GM19372 (cell line): ENCODE results near the gene STAG1.
"Not testable (repeated sequence)": the region's sequence is repeated elsewhere in the genome, so short reads cannot be mapped to it uniquely, and the experiment has no call there.

ENCODE experiments used
- ATAC-seq: cut with Tn5 transposase; IDR thresholded peaks from one replicate; pipeline ENCODE4 v1.9.1; 2021; ENCODE audit warnings: mild to moderate bottlenecking, low read depth, moderate library complexity; ENCODE audit not compliant: unreplicated experiment

The STAG1 gene

DNA sequence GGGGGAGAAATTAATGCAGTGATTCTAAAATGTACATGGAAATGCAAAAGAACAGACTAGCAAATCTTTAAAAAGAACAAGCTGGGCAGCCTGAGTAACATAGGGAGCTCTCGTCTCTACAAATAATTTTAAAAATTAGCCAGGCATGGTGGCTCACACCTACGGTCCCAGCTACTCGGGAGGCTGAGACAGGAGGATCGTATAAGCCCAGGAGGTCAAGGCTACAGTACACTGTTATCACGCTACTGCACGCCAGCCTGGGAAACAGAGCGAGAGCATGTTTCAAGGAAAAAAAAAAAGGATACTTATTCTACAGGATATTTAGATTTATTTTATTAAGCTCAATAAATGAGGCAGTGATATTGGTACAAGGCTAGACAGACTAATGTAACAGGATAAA lies 40.9 kb downstream of the STAG1 start:
- ATAC-seq = no peak

DNA sequence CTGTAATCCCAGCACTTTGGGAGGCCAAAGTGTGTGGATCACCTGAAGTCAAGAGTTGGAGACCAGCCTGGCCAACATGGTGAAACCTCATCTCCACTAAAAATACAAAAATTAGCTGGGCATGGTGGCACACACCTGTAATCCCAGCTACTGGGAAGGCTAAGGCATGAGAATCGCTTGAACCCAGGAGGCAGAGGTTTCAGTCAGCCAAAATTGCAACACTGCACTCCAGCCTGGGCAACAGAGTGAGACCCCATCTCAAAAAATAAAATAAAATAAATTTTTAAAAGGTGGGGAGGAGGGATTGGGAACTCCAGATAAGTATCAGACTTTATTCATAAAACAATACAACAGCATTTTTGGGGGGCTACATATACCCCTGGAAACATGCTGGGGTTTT lies 42.4 kb downstream of the STAG1 start:
- ATAC-seq = not testable (repeated sequence)

DNA sequence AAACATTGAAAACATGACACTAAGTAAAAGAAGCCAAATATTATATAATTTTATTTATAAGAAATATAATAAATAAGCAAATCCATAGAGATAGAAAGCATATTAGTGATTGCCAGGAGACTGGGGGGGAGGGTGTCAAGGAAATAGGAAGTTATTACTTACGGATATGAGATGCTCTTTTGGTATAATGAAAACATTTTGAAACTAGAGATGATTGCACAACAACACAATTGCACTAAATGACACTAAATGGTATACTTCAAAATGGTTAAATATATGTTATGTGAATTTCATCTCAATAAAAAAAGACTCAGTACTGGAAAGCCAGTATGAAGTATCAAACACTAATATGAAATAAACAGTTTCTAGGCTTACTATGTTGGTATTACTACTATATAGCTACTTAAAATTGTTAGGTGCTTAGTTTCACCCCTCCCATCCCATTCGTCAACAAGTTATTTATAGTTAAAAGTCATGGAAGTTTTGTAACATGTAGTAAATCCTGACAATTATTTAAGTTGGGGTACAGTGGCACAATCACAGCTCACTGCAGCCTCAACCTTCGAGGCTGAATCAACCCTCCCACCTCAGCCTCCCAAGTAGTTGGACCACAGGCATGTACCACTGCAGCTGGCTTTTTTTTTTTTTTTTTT lies 43.7 kb downstream of the STAG1 start:
- ATAC-seq = no peak

DNA sequence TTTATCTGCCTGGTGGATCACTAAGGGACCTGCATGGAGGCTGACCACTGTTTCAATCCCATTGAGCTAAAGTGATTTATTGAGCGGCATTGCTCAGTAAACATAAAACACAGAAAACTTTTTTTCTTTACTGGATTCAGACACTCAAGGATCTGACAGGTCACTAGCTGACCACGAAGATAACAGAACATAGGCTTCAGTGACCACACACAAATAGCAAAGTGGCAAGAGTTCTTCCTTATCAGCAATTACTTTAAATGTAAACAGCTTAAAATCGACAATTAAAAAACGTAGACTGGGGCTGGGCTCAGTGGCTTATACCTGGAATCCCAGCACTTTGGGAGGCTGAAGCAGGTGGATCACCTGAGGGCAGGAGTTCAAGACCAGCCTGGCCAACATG lies 48.7 kb downstream of the STAG1 start:
- ATAC-seq = no peak

DNA sequence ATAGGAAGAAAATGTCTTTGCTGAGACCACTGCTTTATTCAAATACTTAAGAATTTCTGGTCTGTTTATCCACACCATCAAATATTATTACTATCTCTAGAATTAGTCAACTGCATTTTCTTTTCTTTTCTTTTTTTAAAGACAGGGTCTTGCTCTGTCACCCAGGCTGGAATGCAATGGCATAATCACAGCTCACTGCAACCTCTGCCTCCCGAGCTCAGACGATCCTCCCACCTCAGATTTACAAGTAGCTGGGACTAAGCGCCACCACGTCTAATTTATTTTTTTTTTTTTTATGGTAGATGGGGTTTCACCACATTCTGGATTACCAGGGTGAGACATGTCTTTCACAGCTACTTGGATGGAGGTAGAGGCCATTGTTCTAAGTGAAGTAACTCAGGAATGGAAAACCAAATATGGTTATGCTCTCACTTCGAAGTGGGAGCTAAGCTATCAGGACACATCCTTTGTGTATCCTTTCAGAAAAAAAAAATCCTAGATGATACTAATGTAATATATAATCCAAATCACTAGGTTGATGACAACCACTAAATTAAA lies 52.8 kb downstream of the STAG1 start:
- ATAC-seq = no peak

DNA sequence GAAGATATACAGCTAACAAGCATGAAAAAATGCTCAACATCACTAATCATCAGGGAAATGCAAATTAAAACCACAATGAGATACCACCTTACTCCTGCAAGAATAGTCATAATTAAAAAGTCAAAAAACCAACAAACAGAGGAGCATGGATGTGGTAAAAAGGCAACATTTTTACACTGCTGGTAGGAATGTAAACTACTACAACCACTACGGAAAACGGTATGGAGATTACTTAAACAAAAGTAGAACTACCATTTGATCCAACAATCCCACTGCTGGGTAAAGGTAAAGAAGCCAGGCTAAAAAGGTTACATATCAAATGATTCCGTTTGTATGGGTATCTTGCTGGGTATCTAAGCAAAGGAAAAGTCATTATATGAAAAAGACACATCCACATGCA lies 53.8 kb downstream of the STAG1 start:
- ATAC-seq = no peak

DNA sequence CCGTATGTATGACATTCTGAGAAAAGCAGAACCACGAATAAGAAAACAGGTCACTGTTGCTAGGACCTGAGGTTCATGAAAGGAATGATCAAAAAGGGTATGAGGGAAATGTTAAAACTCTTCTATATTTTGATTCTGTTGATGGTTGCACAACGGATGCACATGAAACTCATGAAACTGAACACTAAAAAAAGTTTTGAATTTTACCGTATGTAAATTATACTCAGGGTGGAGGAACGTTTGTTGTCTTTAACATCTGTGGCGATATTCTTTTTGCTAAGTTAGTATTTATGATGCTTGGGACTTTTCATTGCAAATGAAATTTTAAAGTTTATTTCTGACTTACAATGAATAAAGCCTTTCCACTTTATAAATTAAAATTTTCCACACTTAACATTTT lies 55.4 kb downstream of the STAG1 start:
- no peak for ATAC-seq

DNA sequence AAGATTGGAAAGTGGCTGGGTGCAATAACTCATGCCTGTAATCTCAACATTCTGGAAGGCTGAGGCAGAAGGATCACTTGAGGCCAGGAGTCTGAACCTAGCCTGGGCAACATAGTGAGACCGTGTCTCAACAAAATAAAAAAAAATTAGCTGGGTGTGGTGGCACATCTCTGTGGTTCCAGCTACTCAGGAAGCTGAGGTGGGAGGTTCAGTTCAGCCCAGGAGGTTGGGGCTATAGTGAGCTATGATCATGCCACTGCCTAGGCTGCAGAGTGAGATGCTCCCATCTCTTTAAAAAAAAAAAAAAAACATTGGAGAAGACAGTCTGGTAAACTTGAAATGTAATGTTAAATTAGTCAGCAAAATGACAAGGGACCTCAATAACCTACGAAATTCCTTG lies 57.9 kb downstream of the STAG1 start:
- ATAC-seq = no peak

DNA sequence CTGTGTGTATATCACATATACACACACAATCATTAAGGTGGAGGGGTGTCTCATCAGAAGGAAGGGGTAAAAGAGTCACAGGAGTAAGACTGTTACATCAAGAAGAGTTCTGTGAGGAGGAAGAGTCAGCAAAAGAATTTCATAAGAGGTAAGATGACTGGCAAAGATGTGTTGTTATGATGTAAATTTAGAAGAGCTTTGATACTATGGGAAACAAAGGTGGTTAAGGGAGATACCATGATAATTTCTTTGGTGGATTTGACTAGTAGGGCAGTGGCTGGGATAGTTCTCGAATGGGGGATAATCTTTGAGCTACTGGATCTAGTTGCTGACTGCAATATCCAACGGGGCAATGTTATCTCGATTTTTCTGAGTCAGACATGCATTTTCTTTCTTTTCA lies 61.6 kb downstream of the STAG1 start:
- no peak for ATAC-seq

DNA sequence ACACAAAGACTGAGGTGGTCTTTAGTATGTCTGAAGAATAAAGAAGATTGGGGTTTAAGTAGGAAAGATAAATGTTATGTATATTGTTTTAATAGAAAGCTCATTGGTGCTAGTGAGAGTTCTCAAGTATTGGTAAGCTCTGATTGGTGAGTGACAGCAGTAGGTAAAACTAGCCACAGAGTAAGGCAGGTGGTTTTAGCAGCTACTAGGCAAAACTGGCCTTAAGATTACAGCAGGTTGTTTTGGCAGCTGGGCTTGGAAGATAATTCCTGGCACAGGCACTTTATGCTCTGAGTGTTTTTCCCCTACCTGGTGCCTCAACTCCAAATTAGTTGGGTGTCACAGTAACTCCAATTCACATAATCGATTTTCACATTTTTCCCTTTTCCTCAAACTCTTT lies 66.3 kb downstream of the STAG1 start:
- no peak for ATAC-seq

DNA sequence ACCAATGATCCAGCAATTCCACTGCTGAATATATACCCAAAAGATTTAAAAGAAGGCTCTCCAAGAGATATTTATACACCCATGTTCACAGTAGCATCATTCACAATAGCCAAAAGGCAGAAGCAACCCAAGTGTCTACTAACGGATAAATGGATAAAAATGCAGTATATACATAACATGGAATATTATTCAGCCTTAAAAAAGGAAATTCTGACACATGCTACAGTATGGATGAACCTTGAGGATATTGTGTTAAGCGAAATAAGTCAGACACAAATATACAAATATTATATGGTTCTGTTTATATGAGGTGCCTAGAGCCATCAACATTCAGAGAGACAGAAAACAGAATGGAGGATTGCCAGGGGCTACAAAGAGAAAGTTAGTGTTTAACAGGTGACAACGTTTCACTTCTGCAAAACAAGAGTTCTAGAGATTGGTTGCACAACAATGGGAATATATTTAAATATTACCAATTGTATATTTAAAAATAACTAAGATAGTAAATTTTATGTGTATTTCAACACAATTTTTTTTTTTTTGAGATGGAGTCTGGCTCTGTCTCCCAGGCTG lies 69.4 kb downstream of the STAG1 start:
- no peak for ATAC-seq

DNA sequence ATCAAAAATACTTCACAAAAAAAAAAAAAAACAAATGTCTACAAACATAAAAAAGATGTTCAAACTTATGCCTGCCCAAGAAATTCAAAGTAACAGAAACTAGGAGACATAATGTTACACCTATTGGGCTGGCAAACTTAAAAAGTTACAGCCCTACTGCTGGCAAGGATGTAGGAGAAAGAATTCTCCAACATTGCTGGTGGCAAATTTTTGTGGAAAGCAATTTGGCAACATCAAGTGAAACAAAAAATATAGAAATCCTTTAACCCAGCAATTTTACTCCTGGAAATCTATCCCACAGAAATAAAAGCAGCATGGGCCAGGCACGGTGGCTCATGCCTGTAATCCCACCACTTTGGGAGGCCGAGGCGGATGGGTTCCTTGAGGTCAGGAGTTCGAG lies 73.2 kb downstream of the STAG1 start:
- no peak for ATAC-seq

DNA sequence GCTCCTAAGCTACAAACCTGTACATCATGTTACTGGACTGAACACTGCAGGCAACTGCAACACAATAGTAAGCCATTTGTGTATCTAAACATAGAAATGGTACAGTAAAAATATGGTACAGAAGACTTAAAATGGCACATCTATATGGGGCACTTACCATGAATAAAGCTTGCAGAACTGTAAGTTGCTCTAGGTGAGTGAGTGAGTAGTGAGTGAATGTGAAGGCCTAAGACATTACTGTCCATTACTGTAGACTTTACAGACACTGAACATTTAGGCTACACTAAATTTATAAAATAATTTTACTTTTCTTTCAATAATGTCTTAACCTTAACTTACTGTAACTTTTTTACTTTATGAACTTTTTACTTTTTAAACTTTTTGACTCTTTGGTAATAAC lies 76.2 kb downstream of the STAG1 start:
- no peak for ATAC-seq

DNA sequence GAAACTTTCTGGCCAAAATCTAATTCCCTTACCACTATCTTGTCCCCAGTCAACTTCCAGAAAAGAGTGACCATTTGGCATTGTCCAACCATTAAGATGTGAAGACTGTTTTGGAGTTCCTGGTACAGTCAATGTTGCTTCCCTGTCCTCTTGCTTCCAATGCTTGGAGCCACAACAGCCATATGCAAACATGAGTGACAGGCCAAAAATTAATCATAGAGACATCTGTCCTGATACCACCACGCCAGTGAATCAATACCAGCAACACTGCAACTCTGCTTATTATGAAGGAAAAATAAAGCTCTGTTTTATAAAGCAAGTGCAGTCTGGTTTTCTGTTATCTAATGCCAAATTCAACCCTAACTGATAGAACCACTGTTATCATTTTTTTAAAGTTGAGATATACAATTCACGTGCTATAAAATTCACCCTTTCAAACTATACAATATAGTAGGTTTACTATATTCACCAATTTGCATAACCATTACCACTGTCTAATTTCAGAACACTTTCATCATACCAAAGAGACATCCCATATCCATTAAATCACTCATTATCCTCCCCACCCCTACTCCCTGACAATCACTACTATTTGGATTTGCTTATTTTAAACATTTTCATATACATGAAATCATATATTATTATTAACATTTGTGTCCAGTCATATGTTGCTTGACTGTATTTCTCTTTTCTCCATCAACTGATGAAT lies 76.9 kb downstream of the STAG1 start:
- no peak for ATAC-seq

DNA sequence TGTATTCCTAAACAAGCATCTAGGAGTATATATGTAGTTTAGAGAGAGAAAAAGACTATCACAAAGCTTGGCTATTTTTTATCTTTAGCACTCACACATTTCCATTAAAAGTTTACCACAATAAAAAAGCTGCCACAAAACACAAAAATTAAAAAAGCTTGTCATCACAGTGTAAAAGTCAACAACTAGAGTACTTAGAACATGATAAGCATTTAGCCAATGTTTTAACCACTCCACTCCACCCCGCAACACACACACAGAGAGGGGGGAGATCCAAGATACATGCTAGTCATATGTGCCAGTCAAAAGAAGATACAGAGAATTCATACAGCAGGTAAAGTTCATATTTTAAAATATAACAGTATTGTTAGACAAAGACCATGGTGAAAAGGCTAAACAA lies 79.7 kb downstream of the STAG1 start:
- no peak for ATAC-seq

DNA sequence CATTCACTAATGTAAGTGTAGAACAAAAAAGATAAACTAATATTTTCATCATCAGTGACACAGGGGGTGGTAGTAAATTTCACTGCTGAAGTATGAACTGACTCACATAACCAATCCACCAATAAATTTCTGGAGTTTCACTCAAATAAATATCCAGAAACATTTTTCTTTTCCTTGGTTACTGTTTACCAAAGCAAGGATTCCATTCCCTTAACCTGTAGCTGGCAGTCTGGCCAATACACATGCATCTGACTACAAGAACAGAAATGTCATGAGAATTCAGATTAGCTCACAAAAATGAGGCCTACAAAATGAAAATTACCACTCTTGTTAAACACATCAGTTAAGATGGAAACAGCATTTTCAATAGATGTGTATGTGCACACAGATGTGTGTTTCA lies 80.3 kb downstream of the STAG1 start:
- no peak for ATAC-seq

DNA sequence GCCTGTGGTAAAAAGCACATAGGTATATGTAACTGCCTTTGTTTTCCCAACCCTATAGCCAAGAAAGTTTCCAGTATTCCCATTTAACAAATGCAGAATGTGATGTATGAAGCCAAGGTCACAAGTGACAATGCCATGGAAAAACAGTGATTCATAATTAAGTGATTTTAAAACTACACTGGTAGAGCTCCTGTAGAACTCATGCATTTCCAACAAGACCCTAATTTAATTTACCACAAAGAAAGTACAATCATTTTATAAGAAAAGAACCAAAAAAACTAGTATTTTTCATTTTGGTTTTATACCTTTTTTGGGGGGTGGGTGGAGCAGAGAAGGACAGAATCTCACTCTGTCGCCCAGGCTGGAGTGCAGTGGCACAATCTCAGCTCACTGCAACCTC lies 82.0 kb downstream of the STAG1 start:
- no peak for ATAC-seq

DNA sequence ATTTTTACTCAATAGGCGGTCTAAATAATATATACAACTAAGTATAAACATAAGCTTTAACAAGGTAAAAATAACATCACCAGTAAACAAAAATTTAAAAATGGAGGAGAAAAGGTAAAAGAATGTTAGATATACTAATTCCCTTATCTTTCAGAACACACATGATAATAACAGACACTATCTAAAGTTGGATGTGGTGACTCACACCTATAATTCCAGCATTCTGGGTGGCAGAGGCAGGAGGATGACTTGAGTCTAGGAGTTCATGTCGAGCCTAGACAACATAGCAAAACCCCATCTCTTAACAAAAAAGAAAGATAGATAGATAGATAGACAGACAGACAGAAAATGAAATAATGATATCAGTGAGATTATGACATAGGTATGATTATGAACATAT lies 85.1 kb downstream of the STAG1 start:
- no peak for ATAC-seq

DNA sequence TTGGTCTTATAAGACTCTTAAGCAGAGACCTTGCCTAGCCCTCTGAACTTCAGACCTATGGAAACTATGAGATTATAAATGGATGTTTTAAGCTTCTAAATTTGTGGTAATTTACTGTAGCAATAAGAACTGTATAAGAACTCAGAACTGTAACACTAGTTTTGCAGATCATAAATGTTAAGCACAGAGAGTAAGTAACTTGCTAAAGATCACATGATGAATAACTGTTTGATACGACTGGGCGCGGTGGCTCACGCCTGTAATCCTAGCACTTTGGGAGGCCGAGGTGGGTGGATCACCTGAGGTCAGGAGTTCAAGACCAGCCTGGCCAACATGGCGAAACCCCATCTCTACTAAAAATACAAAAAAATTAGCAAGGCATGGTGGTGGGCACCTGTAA lies 85.9 kb downstream of the STAG1 start:
- not testable (repeated sequence) for ATAC-seq

DNA sequence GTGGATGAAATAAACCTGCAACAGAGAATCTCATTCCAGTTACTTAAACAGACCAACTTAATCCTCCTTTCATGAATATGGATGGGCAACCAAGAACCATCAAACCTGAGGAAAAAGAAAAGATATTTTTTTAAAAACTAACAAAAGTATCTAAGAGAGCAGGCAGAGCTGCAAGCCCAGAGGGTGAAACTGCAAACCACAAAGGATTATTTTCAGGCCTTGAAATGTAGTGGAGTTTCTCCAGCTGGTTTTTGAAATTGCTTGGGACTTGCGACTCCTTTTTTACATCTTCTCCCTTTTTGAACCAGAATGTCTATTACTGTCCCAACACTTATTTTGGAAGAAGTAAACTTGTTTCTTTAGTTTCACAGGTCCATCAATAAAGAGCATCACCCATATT lies 87.4 kb downstream of the STAG1 start:
- ATAC-seq = no peak

DNA sequence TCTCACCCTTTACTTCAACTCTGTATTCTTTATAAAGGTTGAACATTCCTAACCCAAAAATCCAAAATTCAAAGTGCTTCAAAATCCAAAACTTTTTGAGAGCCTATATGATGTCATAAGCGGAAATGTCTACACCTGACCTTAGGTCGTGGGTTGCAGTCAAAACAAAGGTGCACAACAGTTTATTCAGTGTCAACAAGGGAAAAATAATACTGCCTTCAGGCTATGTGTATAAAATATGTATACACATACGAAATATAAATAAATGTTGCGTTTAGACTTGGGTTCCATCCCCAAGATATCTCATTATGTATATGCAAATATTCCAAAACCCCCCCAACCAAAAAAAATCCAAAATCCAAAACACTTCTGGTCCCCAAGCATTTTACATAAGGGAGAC lies 90.9 kb downstream of the STAG1 start:
- ATAC-seq = no peak
